NCI-H524 (cell line): ENCODE results near the gene GOLIM4.
A peak's percentile ranks its signal among the peaks of the same experiment; 100 is the strongest.
"Not testable (repeated sequence)": the region's sequence is repeated elsewhere in the genome, so short reads cannot be mapped to it uniquely, and the experiment has no call there.

Experiments used
- DNase-seq, 2 experiments: peaks; one replicate each; lab custom pipeline; 2025; lab: John Stamatoyannopoulos, UW

The GOLIM4 gene

GRCh38 chr3:168073842-168074605 lies 21.7 kb downstream of the GOLIM4 start:
- DNase-seq: no peak

DNA sequence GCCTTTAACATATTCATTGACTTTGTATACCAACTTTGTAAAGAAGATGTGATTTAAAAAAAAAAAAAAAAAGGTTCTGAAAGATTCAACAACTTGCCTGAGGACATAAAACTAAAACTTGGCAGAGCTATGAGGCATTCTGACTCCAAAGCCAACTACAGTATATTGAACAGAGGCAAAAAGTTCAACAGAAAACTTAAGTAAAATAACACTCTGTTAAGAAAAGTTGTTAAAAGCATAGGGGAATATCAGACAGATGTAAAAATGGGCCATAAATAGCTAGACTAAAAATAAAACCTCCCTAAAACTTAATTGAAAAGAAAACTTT lies 23.4 kb downstream of the GOLIM4 start:
- no peak for DNase-seq

- no peak for DNase-seq
Measured at GRCh38 chr3:168071591-168072322, 24.0 kb downstream of the GOLIM4 start.

- DNase-seq: no peak
Measured at GRCh38 chr3:168070919-168071318, 24.8 kb downstream of the GOLIM4 start.

DNA sequence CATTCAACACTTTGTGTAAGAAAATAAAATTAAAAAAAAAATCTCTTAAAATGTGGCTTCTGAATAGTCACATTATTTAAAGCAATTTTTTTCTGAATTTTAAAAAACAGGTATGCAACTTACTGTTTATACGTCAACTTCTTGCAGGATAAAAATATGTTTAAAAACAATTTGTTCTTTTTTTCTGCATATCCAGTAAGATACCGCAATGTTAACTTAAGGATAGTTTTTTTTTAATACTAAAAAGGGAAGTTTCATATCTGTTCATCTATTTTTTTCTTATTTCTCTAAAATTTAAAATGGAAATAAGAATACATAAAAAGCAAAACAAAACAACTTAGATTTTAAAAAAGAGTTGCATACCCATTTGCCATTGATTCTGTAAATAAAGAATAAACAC lies 27.4 kb downstream of the GOLIM4 start:
- DNase-seq: no peak

- no peak for DNase-seq
Measured at GRCh38 chr3:168066882-168067281, 28.8 kb downstream of the GOLIM4 start.

GRCh38 chr3:168065569-168065968 lies 30.2 kb downstream of the GOLIM4 start:
- DNase-seq: peak in 1 of 2 experiments; percentile 21

GRCh38 chr3:168063122-168063521 lies 32.6 kb downstream of the GOLIM4 start:
- no peak for DNase-seq

- DNase-seq: no peak
Measured at GRCh38 chr3:168062679-168063078, 33.0 kb downstream of the GOLIM4 start.

DNA sequence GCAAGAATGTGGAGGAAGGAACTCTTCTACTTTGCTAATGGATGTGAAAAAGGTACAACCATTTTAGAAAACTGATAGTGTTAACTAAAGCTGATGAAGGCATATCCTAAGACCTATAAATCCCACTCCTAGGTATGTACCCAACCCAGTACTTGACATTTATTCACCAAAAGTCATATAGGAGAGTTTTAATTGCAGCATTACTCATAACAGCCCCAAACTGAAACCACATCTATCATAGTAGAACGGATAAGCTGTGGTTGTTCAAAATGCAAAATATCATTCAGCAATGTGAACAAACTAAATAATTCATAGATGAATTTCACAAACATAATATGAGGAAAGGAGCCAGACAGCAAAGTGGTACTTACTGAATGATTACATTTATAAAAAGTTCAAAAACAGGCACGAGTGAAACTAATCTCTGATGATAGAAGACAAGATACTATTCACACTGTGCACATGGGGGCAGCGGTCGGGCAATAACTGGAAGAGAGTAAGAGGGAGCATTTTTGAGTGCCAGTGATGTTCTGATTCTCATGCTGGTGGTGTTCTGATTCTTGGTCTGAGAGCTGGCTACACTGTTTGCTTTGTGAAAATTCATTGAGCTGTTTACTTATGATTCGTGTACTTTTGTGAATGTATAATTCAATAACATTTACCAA lies 34.3 kb downstream of the GOLIM4 start:
- DNase-seq: peak in 1 of 2 experiments; percentile 11

DNA sequence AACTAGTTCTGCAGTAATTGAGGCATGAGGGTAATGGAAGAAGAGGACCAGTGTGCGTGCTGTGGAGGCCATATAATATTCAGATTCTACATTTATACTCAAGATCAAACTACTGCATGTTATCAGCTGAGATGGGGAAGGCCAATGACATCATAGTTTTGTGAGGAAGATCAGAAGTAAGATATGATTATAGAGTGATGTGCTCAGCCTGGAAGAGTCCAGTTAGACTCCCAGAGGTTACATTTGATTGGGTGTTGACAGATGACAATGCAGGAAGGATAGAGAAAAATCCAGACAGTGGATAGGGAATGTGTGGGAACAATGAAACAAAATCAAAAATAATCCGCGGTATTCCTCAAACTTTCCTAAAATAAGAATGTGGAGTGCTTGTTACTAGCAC lies 35.4 kb downstream of the GOLIM4 start:
- DNase-seq: no peak

DNA sequence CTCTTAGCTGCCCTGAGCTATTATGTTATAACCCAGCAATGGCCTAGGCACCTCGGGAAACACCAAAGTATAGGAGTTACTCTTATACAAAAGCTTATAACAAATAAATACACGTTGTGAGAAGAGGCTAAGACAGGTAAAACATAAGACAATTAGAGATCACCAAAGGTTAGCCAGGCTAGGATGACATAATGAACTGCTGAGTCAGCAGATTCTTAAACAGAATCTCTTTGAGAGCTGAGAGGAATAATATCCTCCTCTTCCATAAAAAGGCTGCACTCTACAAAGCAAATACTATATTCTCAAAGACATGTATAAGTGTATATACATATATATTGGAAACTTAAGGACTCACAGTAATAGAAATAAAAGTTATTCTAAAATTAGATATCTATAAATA lies 37.2 kb downstream of the GOLIM4 start:
- no peak for DNase-seq

GRCh38 chr3:168056398-168057230 lies 39.1 kb downstream of the GOLIM4 start:
- DNase-seq: not testable (repeated sequence)

DNA sequence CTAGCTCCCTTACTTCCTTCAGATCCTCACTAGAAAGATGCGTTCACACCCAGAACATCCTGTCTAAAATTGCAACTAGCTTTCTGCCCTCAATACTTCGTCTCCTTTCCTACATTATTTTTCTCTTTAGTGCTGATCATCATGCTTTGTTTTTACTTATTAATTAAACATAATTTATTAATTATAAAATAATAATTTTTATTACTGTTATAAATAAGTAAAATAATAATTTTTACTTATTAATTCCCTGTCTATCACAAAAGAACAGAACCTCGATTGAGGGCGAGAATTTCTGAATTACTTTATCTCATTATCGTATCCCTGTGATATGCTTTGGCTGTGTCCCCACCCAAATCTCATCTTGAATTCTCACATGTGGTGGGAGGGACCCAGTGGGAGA lies 41.3 kb downstream of the GOLIM4 start:
- no peak for DNase-seq

DNA sequence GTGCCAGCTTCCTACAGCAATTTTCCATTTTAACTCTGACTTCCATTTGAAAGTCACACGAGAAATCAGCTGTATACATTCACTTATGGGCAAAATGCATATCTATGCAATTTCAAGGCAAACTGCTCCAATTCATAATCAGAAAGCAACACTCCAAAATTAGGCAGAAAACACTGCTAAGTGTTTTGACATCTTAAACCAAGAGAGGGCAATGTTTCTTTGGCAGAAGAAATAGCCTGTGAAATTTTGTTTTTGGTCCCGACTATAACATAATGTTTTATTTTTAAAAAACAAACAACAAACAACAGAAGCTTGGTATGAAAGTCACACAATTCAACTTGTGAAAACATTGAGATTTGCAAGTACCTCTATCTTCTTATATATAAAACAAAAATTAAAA lies 42.6 kb downstream of the GOLIM4 start:
- peak in 1 of 2 experiments; percentile 13 for DNase-seq

DNA sequence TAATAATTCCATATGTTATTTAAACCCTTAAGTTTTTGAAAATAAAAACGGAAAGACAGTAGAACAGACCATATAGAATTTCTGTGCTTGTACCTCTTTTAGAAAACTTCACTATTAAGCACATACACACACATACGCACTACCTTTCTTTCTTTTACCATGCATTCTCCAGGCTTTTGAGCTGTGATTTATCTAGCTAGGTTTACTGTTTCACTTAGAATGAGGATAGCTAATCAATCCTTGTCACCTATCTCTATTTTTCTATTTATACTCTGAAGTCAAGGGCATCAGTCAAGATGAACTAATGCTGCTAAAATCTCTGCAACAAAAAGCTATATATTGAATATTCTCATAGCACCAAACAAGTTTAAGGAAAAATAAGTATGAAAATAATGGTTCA lies 43.2 kb downstream of the GOLIM4 start:
- DNase-seq: no peak

DNA sequence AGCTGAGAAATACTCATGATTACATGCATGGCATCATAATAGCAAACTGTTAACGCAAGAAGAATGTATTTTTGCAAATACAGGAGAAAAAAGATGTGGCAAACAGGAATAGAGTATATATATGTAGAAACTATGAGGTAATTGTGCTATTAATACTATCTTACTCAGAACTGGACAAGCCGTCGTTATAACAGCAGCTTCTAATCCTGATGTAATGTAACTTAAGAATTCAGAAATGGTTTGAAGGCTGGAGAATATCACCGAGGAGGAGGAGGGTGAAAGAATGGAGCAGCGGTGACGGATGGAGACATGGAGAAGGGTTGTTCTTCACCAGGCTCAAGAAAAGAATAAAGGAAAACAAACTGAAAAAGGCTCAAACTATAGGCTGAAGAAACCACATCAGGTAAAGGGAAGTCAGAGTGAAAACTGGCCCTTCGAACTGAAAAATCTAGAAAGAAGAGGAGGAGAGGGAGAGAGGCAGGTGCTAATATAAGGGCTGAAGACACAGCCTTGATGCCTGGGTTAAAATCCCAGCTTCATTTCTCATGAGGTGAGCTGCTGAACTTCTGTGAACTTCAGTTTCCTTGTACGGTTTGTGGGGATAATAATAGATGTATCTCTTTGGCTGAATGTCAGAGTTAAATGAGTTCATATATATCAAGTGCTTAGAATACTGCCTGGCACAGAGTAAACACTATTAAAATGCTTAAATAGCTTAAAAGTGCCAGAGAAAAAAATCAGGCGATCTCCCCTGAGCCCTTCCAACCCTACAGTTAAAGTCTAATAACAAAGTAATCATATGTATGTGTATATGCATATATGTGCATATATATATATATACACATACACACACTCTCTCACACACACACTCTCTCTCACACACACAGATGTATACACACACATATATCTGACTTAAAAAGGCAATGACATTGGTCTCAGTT lies 43.9 kb downstream of the GOLIM4 start:
- DNase-seq: peak; percentile 12 to 41

GRCh38 chr3:168051070-168051469 lies 44.7 kb downstream of the GOLIM4 start:
- DNase-seq: peak; percentile 57 to 92

DNA sequence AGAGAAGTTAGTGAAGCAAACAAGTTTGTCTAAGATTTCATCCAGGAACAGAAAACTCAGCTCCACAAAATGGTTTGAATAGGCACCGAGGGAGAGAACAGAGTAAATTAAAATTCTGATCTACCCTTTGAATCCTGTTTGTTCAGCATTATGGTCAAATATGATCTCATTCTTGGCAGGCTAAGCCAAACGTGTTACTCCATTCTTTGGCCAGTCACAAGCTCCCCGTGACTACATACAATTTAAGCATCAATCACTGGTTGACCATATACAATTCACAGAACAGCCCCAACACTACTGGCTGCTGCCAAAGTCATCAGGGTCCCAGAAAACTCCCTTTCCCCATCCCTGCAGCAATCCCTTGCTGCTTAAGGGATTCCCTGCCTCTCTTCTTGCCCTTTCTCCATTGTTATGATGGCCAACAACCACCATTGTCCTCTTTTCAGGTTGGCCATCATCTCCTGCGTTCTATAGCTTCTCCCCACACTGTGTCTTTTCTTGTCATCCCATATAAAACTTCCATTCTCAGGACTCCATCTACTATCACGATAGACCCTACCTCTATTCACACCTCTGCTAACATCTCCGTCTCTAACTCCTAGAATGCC lies 46.3 kb downstream of the GOLIM4 start:
- no peak for DNase-seq
